ENCODE data around the gene PLCL1. TPM values are rescaled to one million over a fixed set of nuclear protein-coding genes. Genes with fewer than 3 reads are reported as not detected.

Gene PLCL1
- total and polyA plus RNA-seq, 2 experiments from 2014 or later = 0.80 to 2.3 TPM

GRCh38 chr2:197786010-197786877 lies 18.1 kb upstream of the PLCL1 start:
- Histone ChIP-seq H3K4me2 (ENCODE audit: unreplicated experiment) (peak overlapping the region; percentile 73), H3K36me3 (ENCODE audit: low read depth) (no peaks in the 10 kb centered on the region), H3K27me3 (replicated peaks; ENCODE audit: insufficient read depth) (0 out of 2 replicates have a peak, but pooled peaks cover 12% of the 10 kb centered on the region), H3K4me3 (peak overlapping the region; percentile 48), H4K20me1 (ENCODE audit: insufficient read depth) (no peaks in the 10 kb centered on the region), H3K4me1 (ENCODE audit: insufficient read depth) (no peaks in the 10 kb centered on the region), H3K27ac (no peak overlapping the region), H3F3A (ENCODE audit: insufficient read depth) (no peaks in the 10 kb centered on the region), H3K9me3 (ENCODE audit: low read depth) (no peaks in the 10 kb centered on the region), H2AFZ (peak overlapping the region; percentile 50), H3K79me2 (ENCODE audit: insufficient read depth) (no peaks in the 10 kb centered on the region), H3K9ac (no peak overlapping the region), H3K9me2 (ENCODE audit: insufficient read depth) (no peaks in the 10 kb centered on the region)
- in situ Hi-C loops (cut with MboI) = no loop called here
- WGBS, 2 experiments (ENCODE audit: low coverage in 1 of 2, low lambda C conversion rate in 2 of 2, missing lambda C conversion rate in 2 of 2) = 13 to 14% methylated on average over 54 to 71 of the region's 79 CpGs
- TF ChIP-seq EZH2 (IDR thresholded peaks at IDR 0.05; ENCODE audit: insufficient read depth, poor library complexity, severe bottlenecking) (peak; percentile 78), EZH2phosphoT487 (IDR thresholded peaks at IDR 0.05; ENCODE audit: insufficient read depth, low read depth) (no peak)
- peak; percentile 14 for DNase-seq

DNA sequence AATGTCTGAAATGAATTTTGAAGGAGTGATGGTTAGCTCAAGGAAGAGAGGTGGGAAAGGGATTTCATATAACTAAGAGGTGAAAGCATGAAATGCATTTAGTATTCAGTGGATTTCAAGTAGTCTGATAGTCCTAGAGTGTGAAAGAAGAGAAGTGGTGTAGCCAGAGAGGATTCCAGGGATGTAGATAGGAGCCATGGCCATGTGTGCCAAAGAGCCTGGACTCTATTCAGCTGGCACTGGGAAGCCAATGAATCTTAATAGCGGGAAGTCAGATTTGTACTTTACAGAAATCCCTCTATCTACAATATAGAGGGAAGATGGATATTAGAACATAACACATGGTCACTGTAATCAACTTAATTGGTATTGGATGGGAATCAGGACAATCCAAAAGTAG lies 10.9 kb upstream of the PLCL1 start:
- H3F3A ChIP-seq (ENCODE audit: insufficient read depth) = no peaks in the 10 kb centered on the region
- no peaks in the 10 kb centered on the region for H4K20me1 ChIP-seq (ENCODE audit: insufficient read depth)
- in situ Hi-C loops (cut with MboI) = no loop called here
- no peak overlapping the region for H3K4me2 ChIP-seq (ENCODE audit: unreplicated experiment)
- H3K9me2 ChIP-seq (ENCODE audit: insufficient read depth) = no peaks in the 10 kb centered on the region
- no peak overlapping the region for H3K27ac ChIP-seq
- no peak for DNase-seq
- H3K27me3 ChIP-seq (replicated peaks; ENCODE audit: insufficient read depth) = no peaks in the 10 kb centered on the region
- H3K9ac ChIP-seq = no peak overlapping the region
- H2AFZ ChIP-seq = no peak overlapping the region
- H3K9me3 ChIP-seq (ENCODE audit: low read depth) = no peaks in the 10 kb centered on the region
- WGBS, 2 experiments (ENCODE audit: low coverage in 1 of 2, low lambda C conversion rate in 2 of 2, missing lambda C conversion rate in 2 of 2) = 95 to 96% methylated on average over 1 of the region's 1 CpG
- TF ChIP-seq EZH2 (IDR thresholded peaks at IDR 0.05; ENCODE audit: insufficient read depth, poor library complexity, severe bottlenecking) (no peak), EZH2phosphoT487 (IDR thresholded peaks at IDR 0.05; ENCODE audit: insufficient read depth, low read depth) (no peak)
- H3K36me3 ChIP-seq (ENCODE audit: low read depth) = no peaks in the 10 kb centered on the region
- H3K4me1 ChIP-seq (ENCODE audit: insufficient read depth) = no peaks in the 10 kb centered on the region
- no peak overlapping the region for H3K4me3 ChIP-seq
- no peaks in the 10 kb centered on the region for H3K79me2 ChIP-seq (ENCODE audit: insufficient read depth)

DNA sequence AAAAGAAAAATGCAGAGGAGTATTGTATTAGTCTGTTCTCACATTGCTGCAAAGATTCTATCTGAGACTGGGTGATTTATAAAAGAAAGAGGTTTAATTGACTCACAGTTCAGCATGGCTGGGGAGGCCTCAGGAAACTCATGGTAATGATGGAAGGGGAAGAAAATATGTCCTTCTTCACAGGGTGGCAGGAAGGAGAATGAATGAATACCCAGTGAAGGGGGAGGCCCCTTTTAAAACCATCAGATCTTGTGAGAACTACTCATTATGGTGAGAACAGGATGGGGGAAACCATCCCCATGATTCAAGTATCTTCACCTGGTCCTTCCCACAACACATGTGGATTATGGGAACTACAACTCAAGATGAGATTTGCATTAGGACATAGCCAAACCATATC lies 9.1 kb upstream of the PLCL1 start:
- no peaks in the 10 kb centered on the region for H3K36me3 ChIP-seq (ENCODE audit: low read depth)
- no peaks in the 10 kb centered on the region for H3F3A ChIP-seq (ENCODE audit: insufficient read depth)
- H3K27ac ChIP-seq = no peak overlapping the region
- H3K9me3 ChIP-seq (ENCODE audit: low read depth) = no peaks in the 10 kb centered on the region
- no peak for DNase-seq
- no peak overlapping the region for H3K9ac ChIP-seq
- no peak overlapping the region for H3K4me3 ChIP-seq
- H3K9me2 ChIP-seq (ENCODE audit: insufficient read depth) = no peaks in the 10 kb centered on the region
- H3K79me2 ChIP-seq (ENCODE audit: insufficient read depth) = no peaks in the 10 kb centered on the region
- no peak for TF ChIP-seq EZH2phosphoT487 (IDR thresholded peaks at IDR 0.05; ENCODE audit: insufficient read depth, low read depth)
- no peak for TF ChIP-seq EZH2 (IDR thresholded peaks at IDR 0.05; ENCODE audit: insufficient read depth, poor library complexity, severe bottlenecking)
- no peak overlapping the region for H2AFZ ChIP-seq
- no peaks in the 10 kb centered on the region for H4K20me1 ChIP-seq (ENCODE audit: insufficient read depth)
- H3K4me2 ChIP-seq (ENCODE audit: unreplicated experiment) = no peak overlapping the region
- in situ Hi-C loops (cut with MboI) = no loop called here
- no peaks in the 10 kb centered on the region for H3K27me3 ChIP-seq (replicated peaks; ENCODE audit: insufficient read depth)
- no peaks in the 10 kb centered on the region for H3K4me1 ChIP-seq (ENCODE audit: insufficient read depth)

- H3K9me2 ChIP-seq (ENCODE audit: insufficient read depth) = no peaks in the 10 kb centered on the region
- H3F3A ChIP-seq (ENCODE audit: insufficient read depth) = no peaks in the 10 kb centered on the region
- no peak overlapping the region for H3K4me3 ChIP-seq
- no peaks in the 10 kb centered on the region for H3K4me1 ChIP-seq (ENCODE audit: insufficient read depth)
- H3K36me3 ChIP-seq (ENCODE audit: low read depth) = no peaks in the 10 kb centered on the region
- TF ChIP-seq EZH2phosphoT487 (IDR thresholded peaks at IDR 0.05; ENCODE audit: insufficient read depth, low read depth) = no peak
- no peak for TF ChIP-seq EZH2 (IDR thresholded peaks at IDR 0.05; ENCODE audit: insufficient read depth, poor library complexity, severe bottlenecking)
- H4K20me1 ChIP-seq (ENCODE audit: insufficient read depth) = no peaks in the 10 kb centered on the region
- 62% methylated on average over 4 of the region's 4 CpGs for WGBS, 2 experiments (ENCODE audit: low coverage in 1 of 2, low lambda C conversion rate in 2 of 2, missing lambda C conversion rate in 2 of 2)
- H3K9me3 ChIP-seq (ENCODE audit: low read depth) = no peaks in the 10 kb centered on the region
- in situ Hi-C loops (cut with MboI) = no loop called here
- no peaks in the 10 kb centered on the region for H3K27me3 ChIP-seq (replicated peaks; ENCODE audit: insufficient read depth)
- H2AFZ ChIP-seq = no peak overlapping the region
- H3K79me2 ChIP-seq (ENCODE audit: insufficient read depth) = no peaks in the 10 kb centered on the region
- no peak for DNase-seq
- H3K9ac ChIP-seq = no peak overlapping the region
- no peak overlapping the region for H3K27ac ChIP-seq
- no peak overlapping the region for H3K4me2 ChIP-seq (ENCODE audit: unreplicated experiment)
These were observed 6.2 kb upstream of the PLCL1 start for GRCh38 chr2:197798187-197798586.

Measured in GM23248 (cell line).